Thyroid gland (tissue), 4 donors: ENCODE results near the gene CAPS2.

ENCODE experiments used
- CTCF ChIP-seq, 6 experiments: fragments of 200-600 bp in 3 of 6; fragments of 450-650 bp in 3 of 6; sonication (generic) in 3 of 6; IDR thresholded peaks; one replicate each; pipeline ENCODE4 v1.5.1; 2016 to 2019; ENCODE audit warnings: antibody characterized with exemption in 6 of 6, mild to moderate bottlenecking in 2 of 6, inconsistent platforms in 1 of 6, moderate library complexity in 1 of 6
- POLR2A ChIP-seq, 2 donors: fragments of 450-650 bp; IDR thresholded peaks; one replicate each; pipeline ENCODE4 v1.6.1; 2017; ENCODE audit warnings: antibody characterized with exemption in 2 of 2, mild to moderate bottlenecking in 2 of 2, moderate library complexity in 1 of 2

- no peak for TF ChIP-seq POLR2A (IDR thresholded peaks at IDR 0.05)
- TF ChIP-seq CTCF (IDR thresholded peaks at IDR 0.05) = no peak
Observed at GRCh38 chr12:75245108-75245507, 85.0 kb downstream of the CAPS2 start.
